ENCODE measurements around the gene LRCH1.

Gene LRCH1

DNA sequence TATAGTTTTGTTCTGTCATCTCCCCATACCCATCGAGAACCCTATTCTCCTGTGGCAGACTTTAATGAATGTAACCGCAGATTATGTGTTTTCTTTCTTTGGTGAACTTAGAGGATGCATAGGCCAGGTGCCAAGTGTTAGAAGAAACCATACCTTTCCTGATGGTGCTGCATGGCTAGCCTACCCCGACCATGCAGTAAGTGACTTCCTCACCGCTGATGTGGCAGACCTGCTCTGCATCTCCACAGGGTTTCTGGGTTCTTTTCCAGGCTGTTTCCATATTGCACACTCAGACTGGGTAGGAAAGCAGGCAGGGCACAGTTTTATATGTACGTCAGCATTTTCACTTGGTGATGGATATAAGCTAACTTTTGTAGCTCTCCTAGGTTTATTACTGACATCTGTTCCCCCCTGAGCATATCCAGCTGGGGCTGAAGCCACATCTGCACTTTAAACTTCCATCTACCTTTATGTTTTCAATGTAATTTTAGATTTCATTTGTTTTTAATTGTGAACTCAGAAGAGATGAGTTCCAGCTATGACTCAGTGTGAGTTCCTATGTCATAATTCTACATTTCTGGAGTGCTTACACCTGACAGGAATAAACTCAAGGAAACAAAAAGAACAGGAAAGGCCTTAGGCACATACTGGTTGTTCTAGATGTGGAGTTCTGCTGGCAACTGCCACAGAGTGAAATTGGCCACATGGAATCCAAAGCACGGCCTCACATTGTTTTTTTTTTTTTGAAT is 42.3 kb downstream of the LRCH1 start:
- DNase-seq: no peak

DNA sequence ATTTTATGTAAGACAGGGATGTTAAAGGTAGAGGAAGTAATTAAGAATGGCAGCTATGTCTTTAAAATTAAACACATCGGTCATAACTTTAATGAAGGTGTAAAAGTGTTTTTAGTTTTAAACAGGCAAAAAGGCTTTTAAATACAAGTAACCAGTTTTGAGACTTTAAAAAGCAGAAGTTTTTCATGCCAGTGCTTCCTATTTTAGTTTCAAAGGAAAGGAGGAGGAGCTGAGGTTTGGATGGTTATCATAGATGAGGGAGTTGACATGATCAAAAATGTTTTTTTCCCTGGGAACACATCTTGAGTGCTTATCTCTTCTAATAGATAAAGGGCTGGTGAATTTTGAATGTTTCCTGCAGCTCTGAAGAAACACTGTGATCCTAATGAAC is 42.9 kb downstream of the LRCH1 start:
- no peak for DNase-seq

DNA sequence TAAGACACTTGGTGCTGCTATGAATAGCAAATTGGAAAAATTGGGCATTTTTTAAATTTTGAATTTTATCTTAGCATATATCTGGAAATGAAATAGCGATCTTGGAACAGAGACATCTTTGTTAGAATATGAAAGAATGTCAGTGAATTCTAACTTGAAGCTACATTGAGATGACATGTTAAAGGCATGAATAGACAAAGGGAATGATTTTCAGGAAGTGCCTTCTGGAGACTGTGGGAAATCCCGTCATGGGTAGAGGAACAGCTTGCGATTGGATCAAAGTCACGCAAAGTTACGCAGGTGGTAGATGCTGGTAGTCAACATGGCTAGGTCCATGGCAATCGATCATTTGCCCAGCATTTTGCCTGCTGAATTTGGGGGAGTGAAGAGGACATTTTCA is 43.5 kb downstream of the LRCH1 start:
- DNase-seq: no peak

DNA sequence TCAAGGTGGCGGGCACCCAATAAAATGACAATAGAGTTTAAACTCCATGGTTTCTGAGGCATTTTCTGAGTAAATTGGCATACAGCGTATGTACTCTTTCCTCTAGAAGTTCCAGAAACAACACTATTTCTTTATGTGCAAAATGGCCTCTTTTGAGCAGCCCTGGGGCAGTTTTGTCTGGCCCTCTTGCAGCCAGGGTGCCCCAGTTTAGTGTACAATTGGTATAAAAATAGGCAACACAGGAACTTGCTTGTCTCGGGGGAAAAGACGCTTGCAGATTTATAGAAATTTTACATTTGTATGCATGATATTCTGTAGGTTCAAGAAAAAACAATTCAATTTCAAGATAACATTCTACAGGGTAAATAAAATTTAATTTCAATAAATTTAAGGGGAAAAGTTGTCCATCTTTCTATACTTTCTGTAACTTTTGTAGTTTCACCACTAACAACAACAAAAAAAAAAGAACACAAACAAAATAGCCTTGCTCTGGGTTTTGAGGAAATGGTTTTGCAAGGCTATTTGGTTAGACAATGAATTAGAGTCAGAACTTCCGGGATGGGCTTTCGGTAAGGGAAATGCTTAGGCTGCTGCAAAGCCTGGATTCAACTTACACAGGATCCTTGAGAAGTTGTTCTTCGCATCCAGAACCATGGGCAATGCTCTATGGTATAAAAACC is 45.3 kb downstream of the LRCH1 start:
- no peak for DNase-seq

DNA sequence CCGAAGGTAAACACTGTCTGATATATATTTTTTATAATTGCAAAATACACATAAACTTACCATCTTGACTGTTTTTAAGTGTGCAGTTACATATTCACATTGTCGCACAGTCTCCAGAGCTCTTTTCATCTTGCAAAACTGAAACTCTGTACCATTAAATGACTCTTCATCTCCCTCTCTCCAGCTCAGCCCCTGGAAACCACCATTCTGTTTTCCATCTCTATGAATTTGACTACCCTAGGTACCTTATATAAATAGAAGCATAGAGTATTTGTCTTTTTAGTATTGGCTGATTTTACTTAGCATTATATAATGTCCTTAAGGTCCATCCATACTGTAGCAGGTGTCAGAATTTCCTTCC is 45.8 kb downstream of the LRCH1 start:
- DNase-seq: no peak

DNA sequence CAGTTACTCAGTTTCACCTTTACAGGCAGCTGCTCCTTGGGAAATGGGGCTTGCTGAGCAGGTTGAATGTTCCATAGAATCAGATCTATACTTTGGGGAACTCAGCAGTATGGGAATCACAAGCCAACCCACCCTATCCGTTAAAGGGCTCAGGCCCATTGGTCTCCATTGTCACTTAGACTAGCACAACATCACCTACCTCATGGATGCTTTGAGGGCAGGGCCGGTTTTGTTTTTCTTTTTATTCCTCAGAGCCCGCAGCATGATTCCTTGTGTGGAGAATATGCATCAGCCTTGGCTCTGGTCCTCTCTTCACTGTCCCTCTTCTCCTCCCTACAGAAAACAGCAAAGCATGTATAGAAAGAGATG is 48.0 kb downstream of the LRCH1 start:
- no peak for DNase-seq

DNA sequence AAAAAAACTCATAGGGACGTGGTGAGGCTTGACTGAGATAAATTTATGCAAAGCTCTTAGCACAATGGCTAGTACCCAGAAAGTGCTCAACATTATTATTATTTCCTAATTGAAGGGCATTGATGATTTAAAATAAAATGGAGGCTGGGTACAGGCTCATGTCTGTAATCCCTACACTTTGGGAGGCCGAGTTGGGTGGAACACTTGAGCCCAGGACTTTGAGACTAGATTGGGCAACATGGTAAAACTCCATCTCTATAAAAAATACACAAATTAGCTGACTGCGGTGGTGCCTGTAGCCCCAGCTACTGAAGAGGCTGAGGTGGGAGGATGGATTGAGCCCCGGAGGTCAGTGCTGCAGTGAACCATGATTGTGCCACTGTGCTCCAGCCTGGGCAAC is 49.6 kb downstream of the LRCH1 start:
- no peak for DNase-seq

DNA sequence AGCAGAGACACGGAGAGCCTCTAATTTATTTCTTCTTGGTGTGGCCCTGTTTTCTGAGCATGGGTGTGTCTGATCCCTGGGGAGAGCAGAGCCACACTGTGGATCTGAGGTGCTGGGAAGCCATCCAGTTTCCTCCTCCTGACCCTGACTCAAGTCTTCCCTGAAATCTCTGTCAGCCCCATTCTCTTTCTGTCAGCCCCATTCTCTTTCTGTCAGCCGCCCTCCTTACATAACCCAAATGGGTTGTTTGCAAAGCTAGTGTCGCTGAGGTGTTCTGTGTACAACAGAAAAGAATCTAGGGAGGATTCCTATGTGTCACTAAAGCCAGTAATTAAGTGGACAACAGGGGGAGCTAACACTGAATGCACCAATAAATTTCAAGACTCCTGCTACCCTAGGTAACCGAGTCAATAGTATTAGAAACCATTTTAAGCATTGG is 50.2 kb downstream of the LRCH1 start:
- DNase-seq: no peak

DNA sequence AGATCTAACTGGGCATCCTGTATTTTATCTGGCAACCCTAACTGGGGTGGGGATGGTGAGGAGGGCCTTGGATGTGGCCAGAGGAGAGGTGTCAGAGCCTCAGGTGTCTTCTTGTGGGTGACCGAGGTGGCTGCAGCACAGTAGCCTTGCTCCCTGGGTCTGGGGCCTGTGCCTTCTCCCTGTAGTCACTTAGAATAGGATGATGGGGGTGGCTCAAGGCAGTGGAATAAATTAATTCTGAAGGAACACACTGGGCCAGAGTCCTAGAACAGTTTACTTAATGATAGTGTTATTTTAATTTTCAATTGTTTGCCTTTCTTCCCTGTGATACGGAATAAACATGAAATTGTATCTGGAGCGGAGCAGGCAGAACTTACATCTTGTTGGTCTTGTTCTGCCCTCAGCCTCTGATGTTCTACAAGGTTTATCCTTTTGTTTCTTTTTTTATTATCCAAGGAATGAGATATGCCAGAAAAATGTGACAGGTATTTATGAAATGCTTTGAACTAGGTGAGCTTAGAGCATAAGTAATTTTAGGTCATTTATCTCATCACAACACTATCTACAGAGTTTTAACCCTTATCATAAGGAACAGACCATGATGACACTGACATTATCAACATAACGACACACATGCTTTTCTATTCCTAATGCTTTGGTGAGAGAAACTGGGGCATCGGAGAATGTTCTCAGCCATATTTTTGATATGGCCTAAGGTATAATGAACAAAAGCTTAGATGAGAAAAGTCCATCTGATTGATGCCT is 51.4 kb downstream of the LRCH1 start:
- no peak for DNase-seq

DNA sequence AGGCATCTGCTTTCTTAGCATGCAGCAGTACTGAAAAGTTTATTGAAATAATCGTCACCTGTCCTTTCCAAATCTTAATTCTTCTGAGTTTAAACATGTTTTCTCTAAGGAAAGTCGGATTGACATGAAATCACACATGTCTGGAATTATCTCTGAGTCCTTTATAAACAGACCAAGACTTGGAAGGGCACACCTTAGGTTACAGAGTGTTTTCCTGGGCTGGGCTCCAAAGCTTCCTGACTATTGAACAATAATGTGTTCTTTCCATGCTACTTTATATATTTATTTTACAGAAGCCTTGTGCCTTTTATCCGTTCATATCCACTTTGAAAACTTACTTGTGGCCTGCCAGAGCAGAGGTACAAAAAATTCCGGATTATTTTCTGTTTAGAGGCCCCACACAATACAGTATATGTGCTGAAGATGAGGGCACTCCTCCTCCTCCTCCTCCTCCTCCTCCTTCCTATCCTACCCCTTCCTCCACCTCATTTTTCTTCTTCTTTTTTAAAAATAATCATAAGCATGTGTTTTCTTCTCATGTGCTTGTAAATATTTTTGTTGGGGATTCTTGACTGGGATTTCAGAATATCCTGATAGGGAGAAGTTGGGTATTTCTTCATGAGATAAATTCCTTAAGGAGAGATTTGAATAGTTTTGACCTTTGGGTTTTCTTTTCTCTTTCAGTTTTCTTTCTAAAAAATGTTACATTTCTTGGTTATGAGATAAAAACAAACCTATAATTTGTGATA is 52.3 kb downstream of the LRCH1 start:
- DNase-seq: no peak

DNA sequence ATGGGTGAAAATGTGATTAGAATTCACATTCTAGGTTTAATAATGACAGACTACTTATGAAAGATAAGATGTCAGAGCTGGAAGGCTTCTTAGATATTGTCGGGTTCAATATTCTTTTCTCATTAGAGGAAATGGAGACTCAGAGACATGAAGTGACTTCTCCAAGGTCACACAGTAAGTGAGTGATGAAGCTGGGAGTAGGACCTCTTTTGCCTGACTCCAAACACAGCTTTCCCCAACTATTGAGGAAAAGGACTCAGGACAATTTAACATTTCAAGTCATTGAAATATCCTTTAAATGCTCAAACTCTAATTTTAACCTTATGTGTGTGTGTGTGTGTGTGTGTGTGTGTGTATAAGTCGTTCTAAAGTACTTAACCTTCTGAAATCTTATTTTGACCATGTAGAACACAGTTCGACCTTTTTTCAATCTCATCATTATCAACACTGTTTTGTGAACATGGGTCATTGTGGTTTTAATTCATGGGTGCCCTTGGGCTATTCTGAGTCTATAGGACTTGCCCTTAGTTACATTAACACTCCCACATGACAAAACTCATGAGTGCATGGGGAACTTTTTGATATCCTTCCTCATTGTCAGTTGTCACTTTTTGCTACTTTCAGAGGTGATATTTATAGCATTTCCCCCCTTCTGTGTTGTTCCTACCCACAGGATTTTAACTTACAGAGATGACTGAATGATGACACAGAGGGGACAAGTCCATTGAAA is 53.0 kb downstream of the LRCH1 start:
- no peak for DNase-seq

DNA sequence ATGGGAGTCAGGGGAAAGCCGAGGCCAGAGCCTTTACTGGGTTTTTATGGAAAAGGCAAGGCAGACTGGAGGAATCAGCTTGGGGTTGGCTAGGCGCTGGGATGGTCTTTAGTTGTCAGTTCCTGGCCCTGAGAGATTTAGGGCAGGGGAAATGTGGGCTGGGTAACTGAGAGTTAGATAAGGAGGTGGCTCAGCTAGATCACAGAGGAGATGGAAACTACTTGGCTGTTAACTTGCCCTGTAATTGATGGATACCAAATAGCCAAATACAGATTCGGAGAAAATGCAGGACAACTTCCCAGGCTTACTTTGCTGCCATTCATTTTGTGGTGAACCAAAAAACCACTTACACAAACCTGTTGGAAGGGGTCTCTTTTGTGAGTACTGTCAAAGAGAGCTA is 54.0 kb downstream of the LRCH1 start:
- DNase-seq: no peak

DNA sequence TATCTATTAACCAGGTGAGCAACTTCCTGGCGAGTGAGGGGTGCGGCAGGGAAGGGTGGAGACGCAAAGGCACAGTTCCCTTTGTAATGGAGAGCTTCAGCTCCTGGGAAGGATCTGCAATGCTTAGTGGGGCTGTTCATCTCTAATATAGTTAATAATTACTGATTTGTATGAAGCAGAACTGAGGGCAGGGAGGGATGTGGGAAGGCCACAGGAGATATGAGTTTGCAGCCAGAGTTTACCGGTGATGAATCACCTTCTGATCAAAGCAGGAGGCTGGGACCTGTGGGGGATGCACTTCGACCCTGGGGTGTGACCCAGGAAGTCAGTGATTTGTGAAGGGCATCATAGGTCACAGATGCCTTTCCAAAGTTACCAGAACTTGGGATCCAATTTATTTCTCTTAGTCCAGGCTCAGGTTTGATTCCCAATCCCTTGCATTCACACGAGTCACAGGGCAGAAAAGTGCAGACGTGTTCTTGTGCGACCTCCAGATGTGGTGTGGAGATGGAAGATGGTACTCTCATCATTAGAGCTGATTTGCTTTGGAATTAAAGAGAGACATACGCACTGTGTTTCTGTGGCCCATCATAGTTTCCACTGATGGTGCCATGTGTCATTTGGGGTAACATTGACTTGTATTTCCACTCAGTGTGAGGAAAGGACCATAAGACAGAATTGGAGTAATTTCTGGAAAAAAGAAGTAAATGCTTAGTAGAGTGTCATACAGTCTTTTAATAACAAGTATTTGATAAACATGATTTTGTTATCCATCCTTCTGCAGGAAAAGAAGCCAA is 55.0 kb downstream of the LRCH1 start:
- no peak for DNase-seq

DNA sequence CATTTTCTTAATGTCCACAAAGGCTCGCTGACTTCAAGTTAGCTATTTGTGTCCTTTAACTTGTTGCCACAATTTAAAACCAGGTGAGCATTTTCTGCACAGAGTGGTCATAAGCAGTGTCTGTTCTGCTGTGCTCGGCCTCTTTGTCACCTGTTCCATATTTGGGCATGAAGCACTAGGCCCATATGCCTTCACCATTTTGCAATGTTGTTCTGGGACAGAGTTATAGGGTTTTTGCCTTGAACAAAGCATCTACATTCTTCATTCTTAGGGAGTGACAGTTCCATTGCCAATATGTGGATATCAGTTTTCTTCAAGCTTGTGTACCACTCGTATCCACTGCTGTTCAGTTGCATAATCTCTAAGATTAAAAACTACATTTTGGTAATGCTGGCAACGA is 56.1 kb downstream of the LRCH1 start:
- no peak for DNase-seq

DNA sequence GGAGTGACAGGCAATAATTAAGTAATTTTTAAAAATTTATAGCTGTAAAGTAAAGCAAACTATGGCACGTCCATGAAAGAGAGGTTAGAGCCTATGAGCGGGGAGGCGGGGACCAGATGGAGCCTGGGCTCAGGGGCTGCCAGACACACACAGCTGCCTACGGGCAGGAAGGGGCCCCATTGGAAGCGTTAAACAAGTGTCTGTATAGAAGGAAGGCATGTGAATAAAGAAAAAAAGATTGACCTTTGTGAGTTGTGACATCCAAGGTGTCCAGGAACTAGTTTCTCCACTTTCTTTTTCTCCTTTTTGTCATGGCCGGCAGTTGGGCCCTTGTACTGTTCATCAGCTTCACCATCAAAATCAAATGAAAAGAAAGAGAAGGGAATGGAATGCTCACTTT is 56.8 kb downstream of the LRCH1 start:
- DNase-seq: no peak

DNA sequence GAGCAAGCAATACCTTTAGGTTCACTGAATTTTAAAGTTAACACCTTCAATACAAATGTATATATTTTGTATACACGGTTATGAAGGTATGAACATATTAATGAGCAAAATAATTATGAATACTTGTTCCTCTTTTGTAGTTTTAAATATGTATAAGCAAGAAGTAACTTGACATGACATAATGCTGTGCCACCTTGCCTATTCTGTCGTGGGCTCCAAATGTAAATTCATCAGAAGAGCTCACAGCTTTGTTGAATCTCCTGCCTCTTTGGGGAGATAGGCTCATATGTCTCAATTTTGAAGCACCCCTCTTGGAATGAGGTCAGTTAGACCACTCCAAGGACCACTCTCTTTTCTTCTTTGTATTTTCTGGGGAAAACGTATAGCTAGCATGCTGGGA is 59.3 kb downstream of the LRCH1 start:
- no peak for DNase-seq

DNA sequence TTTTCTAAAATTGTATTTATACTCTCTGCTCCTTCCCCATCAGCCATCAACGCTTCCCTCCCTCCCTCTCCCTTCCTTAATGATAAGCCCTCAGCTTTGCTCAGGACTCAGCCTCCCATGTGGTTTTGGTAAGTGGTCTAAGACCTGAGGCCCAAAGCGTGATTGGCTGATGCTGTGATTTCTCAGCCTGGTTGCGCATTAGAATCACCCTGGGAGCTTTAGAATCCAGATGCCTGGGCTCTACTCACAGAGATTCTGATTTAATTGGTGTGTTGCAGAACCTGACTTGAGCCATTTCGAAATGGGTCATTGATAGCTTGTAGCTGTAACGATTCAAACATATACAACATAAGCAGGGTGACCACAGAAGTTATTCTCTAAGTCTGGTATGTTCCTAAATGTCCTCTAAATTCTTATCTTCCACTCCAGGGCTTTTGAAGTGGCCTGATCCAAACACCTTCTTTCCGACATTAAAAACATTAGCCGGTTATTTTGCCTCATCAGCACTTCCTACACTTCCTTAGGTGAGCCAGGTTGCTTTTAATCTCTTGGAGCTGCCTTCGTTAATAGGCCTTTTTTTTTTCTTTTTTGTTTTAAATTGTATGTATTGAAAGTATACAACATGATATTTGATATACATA is 60.6 kb downstream of the LRCH1 start:
- DNase-seq: no peak

DNA sequence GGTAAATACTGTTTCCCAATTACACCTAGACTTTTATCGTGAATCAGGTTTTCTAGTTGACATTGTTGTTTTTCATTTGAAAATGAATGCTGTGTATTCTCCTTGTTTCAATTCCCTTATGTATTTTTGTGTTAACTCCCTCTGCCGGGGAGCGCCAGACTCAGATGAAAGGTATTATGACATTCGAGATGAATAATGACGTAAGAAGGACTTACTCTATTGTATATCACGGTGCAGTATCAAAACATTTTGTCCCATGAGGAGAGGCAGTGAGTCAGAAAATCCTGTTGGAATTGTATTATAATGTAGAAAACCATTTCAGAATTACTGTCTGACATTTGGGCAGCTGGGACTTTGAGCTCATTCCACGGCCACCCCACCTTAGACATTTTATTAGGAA is 61.6 kb downstream of the LRCH1 start:
- DNase-seq: no peak

DNA sequence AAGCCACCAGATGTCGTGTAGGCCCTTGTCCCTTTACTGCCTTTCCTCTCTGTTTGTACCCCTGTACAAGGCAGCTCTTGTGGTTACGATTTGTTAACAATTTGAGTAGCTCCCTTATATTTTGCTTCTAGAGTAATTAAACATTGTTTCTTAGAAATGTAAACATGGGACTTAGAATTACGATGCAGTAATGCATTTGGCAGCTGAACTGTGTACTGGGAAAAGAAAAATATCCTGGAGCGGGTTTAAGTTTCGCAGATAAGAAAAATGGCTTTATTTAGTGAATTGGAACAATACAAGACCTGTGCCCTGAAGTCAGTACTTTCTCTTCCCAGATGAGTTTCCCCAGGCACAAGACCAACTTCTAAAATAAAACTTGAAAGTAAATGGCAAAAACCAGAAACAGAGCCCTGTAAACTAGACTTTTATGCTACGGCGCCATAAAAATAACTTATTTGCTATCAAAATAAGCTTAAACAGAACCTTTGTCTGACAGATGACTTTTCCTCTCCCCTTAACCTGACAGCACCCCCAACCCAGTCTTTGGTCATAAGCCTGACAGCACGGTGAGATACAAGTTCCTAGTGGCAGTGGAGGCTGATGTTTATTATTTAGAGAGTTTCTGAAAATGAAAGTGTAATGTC is 63.0 kb downstream of the LRCH1 start:
- no peak for DNase-seq

DNA sequence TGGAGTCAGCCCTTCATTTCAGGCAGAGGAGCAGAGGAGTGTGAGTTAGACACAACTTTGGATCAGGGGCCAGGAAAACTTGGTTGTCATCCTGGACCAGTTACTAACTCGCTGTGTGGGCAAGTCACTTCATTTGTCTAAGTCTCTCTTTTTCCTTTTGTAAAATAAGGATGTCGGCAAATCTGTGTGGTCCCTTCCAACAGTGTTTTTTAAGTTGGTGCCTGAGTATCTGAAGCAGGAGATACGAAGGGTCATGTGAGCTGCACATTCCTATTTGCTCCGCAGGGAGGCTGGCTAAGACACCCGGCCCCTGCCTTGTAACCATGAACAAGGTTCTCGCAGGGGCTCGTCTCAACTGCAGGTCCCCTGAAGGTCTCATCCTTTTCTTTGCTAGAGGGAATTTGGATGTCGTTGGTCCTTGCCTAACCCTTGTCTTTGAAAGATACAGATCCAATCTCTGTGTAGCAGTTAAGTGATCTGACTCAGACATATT is 64.3 kb downstream of the LRCH1 start:
- DNase-seq: no peak

DNA sequence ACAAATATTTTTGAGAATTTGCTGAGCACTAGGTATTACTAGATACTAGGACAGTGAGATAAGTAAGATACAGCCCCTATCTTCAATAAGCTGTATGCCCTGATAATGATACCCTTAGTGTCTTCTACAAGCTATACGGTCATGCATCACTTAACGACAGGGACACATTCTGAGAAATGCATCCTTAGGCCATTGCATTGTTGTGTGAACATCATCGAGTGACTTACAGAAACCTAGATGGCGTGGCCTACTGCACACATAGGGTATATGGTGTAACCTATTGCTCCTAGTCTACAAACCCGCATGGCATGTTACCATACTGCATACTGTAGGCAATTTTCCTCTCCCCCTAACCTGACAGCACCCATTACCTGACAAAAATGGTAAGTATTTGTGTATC is 64.9 kb downstream of the LRCH1 start:
- no peak for DNase-seq

Measured in activated CD4-positive, alpha-beta T cell treated with anti-CD3 and anti-CD28 coated beads, Interleukin-2, amount 50 U/mL, for 4 hours (primary cell).